ENCODE measurements around the gene NAV2.
"Not testable (repeated sequence)": the region's sequence is repeated elsewhere in the genome, so short reads cannot be mapped to it uniquely, and the experiment has no call there.

The NAV2 gene

DNA sequence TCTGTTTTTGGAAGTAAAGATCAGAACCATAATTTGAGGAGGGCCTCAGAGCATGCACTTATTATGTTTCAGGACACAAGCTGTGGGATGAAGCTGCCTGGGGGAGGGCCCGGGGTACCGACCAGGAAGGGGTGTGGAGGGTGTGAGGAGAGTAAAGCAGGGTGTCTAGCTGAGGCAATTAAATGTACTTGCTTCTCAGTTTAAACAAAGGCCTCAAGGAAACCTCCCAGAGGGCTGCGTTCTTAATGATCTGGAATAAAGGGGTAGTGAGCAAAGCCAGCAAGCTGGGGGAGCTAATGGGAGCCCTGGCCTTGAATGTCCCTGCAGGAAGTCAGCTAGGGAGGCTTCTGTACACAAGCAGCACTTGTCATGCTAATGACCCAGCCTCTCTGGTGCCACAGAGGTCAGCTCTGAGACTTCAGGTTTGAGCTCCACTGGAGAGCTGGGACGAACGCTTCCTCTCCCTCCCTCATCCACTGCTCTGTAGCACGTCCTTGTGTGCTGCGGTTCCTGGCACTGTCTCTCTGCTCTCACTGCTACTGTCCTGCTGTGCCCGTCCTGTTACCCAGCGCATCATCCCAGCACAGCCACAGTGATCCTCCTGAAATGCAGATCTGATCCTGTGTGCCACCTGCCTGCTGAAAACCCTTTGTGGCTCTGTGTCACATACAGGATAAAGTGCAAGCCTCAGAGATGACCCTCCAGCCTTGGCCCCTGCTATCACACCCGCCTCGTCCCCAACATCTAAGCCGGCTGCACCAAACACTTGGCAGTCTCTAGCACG lies 287.9 kb downstream of the NAV2 start:
- DNase-seq (ENCODE audit: low read depth) = no peak
- TF ChIP-seq, protein P1, sequence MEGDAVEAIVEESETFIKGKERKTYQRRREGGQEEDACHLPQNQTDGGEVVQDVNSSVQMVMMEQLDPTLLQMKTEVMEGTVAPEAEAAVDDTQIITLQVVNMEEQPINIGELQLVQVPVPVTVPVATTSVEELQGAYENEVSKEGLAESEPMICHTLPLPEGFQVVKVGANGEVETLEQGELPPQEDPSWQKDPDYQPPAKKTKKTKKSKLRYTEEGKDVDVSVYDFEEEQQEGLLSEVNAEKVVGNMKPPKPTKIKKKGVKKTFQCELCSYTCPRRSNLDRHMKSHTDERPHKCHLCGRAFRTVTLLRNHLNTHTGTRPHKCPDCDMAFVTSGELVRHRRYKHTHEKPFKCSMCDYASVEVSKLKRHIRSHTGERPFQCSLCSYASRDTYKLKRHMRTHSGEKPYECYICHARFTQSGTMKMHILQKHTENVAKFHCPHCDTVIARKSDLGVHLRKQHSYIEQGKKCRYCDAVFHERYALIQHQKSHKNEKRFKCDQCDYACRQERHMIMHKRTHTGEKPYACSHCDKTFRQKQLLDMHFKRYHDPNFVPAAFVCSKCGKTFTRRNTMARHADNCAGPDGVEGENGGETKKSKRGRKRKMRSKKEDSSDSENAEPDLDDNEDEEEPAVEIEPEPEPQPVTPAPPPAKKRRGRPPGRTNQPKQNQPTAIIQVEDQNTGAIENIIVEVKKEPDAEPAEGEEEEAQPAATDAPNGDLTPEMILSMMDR (conservative IDR thresholded peaks at IDR 0.05; ENCODE audit: low read depth, low read length) = no peak
- no peak overlapping the region for H3K4me3 ChIP-seq (ENCODE audit: low read depth, low read length)

DNA sequence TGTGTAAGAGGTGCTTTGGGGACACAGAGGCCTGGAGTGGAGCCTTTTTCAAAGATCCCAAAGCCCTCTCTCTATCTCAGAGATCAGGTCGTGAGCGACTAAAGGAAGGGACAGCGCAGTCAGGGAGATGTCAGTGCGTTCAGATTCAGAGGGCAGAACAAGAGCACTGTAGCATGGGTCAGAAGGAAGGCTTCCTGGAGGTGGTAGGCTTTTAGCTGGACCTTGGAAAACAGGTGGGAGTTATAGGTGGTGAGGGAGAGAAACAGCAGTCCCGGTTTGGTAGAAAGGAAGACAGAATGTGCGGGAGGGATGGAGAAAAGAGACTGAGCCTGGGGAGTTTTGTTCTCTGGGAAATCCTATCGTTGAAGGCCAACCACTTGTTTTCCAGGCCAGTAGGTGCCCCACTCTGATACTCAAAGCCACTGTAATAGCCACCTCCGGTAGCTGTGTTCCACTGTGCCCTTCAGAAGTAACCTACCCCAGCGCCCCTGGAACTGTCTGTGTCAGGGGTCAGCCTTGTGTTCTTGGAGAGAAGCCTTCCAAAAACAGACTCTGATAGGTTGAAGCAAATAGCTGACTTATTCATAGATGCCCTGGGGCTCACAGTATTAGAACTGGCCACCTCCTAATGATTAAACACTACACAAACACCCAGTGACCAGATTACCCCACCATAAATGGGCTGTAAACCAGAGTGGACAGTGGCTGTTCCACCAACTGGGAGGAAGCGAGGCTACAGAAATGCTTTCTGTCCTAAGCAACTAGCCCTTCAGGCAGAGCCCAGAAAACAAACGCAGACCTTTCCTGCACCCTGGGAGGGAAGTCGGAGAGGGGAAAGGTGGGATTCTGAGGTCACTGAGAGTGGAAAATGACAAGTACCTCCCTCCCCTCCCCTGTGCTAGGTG lies 289.9 kb downstream of the NAV2 start:
- TF ChIP-seq, protein P1 (conservative IDR thresholded peaks at IDR 0.05; ENCODE audit: low read depth, low read length) = no peak
- H3K4me3 ChIP-seq (ENCODE audit: low read depth, low read length) = no peak overlapping the region
- no peak for DNase-seq (ENCODE audit: low read depth)

DNA sequence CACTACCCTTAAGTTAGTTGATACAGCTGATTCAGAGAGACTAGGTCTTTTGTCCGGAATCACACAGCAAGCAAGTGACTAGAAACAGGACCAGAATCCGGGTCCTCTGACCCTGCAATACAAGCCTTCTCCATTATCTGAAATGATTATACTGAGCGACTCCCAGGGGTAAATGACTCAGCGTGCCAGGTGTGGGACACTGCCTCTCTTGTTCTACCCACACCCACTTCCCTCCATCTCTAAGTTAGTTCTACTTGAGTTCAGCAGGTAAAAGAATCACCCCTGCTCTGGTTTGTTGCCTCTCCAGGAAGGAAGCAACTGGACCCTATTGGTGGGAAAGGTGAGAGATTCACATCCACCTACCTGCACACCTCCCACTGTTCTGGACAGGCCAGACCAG lies 290.7 kb downstream of the NAV2 start:
- H3K4me3 ChIP-seq (ENCODE audit: low read depth, low read length) = no peak overlapping the region
- TF ChIP-seq, protein P1 (conservative IDR thresholded peaks at IDR 0.05; ENCODE audit: low read depth, low read length) = no peak
- no peak for DNase-seq (ENCODE audit: low read depth)

DNA sequence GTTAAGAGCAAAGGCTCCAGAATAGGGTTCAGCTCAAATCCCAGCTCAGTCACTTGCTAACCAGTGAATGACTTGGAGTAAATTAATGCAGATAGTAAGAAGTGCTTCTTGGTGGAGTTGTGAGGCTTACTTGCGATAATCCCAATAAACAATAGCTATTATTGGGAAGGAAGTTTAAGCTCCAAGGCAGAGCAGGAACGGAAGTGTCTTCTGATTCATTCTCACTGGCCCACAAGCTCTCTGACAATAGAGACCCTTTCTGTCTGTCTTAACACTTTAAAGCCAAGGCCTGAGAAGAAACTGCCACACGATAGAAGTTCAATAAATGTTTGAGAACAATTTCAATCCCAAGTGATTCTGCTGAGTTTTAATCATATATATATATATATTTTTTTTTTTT lies 292.2 kb downstream of the NAV2 start:
- no peak overlapping the region for H3K4me3 ChIP-seq (ENCODE audit: low read depth, low read length)
- TF ChIP-seq, protein P1 (conservative IDR thresholded peaks at IDR 0.05; ENCODE audit: low read depth, low read length) = no peak

DNA sequence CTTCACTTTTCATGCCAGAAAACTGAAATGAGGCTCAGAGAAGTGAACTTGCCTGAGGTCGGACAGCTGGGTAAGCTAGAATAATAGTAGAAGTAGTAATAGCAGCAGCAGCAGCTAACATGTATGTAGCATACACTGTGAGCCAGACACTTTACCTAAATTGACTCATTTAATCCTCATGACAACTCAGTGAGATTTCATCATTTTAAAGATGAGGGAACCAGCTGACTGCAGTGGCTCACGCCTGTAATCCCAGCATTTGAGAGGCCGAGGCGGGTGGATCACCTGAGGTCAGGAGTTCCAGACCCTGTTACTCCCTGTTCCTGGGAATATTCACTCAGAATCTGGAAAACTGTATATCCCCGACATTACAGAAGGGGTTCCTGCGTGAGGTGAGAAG lies 293.1 kb downstream of the NAV2 start:
- no peak for DNase-seq (ENCODE audit: low read depth)
- TF ChIP-seq, protein P1 (conservative IDR thresholded peaks at IDR 0.05; ENCODE audit: low read depth, low read length) = no peak
- no peak overlapping the region for H3K4me3 ChIP-seq (ENCODE audit: low read depth, low read length)

More for the DNA sequence above, 292.2 kb downstream of the NAV2 start:
- no peak for DNase-seq (ENCODE audit: low read depth)

DNA sequence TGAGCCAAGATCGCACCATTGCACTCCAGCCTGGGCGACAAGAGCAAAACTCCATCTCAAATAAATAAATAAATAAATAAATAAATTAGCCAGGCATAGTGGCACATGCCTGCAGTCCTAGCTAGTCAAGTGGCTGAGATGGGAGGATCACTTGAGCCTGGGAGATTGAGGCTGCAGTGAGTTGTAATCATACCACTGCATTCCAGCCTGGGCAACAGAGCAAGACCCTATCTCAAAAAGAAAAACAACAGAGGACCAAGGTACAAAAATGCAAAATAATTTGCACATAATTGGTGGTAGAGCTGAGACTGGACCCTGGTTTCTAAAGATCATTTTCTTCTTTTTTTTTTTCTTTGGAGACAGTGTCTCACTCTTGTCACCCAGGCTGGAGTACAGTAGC lies 294.0 kb downstream of the NAV2 start:
- not testable (repeated sequence) for H3K4me3 ChIP-seq (ENCODE audit: low read depth, low read length); DNase-seq (ENCODE audit: low read depth)

DNA sequence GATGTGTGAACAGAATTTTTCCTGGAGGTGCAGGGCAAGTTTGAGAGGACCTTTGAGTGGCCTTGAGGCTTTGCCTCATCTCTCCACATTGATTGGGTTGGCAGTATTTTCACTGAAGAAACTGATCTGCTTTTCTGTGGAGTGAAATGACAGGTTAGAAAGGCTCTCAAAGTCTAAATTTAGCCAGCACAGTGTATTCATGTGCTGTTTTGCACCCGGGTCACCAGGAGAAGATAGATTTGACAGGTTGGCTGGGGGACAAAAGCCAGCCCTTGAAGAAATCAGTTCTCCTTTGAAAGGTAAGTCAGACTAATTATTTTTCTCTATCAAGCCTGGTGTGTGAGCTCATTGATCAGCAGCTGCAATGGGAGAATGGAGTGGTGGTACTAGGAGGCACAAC lies 294.7 kb downstream of the NAV2 start:
- TF ChIP-seq, protein P1 (conservative IDR thresholded peaks at IDR 0.05; ENCODE audit: low read depth, low read length) = no peak
- H3K4me3 ChIP-seq (ENCODE audit: low read depth, low read length) = no peak overlapping the region
- no peak for DNase-seq (ENCODE audit: low read depth)
